Activated naive CD4-positive, alpha-beta T cell treated with anti-CD3 and anti-CD28 coated beads, Interleukin-2, amount 50 U/mL, for 24 hours (primary cell): ENCODE measurements around the gene MGAT5.
A peak's percentile ranks its signal among the peaks of the same experiment; 100 is the strongest.

Experiments used
- H3K27ac Mint-ChIP-seq: one replicate; pipeline ENCODE4 v1.8.0; 2021; ENCODE audit warnings: mild to moderate bottlenecking, mixed read lengths
- H3K27me3 Mint-ChIP-seq: one replicate; pipeline ENCODE4 v1.8.0; 2021; ENCODE audit warnings: mixed read lengths
- H3K36me3 Mint-ChIP-seq: one replicate; pipeline ENCODE4 v1.8.0; 2021; ENCODE audit warnings: mixed read lengths
- H3K4me1 Mint-ChIP-seq: one replicate; pipeline ENCODE4 v1.8.0; 2021; ENCODE audit warnings: mixed read lengths
- H3K4me3 Mint-ChIP-seq: one replicate; pipeline ENCODE4 v1.8.0; 2021; ENCODE audit warnings: mild to moderate bottlenecking, mixed read lengths
- H3K9me3 Mint-ChIP-seq: one replicate; pipeline ENCODE4 v1.8.0; 2021; ENCODE audit warnings: mixed read lengths

Gene MGAT5

GRCh38 chr2:134440336-134440909, 186.6 kb downstream of the MGAT5 start:
- H3K9me3 Mint-ChIP-seq, result no peaks in the 10 kb centered on the region
- peaks cover 5% of the 10 kb centered on the region for H3K36me3 Mint-ChIP-seq
- no peaks in the 10 kb centered on the region for H3K27me3 Mint-ChIP-seq
- no peak overlapping the region for H3K27ac Mint-ChIP-seq
- no peak overlapping the region for H3K4me3 Mint-ChIP-seq
- H3K4me1 Mint-ChIP-seq, result no peaks in the 10 kb centered on the region

- Mint-ChIP-seq H3K36me3 (peaks cover 6% of the 10 kb centered on the region), H3K27ac (peak overlapping the region; percentile 46), H3K9me3 (no peaks in the 10 kb centered on the region), H3K27me3 (no peaks in the 10 kb centered on the region), H3K4me3 (no peak overlapping the region), H3K4me1 (no peaks in the 10 kb centered on the region)
Measured at GRCh38 chr2:134441153-134441863, 187.4 kb downstream of the MGAT5 start.

- Mint-ChIP-seq H3K36me3 (peaks cover 9% of the 10 kb centered on the region), H3K9me3 (no peaks in the 10 kb centered on the region), H3K4me1 (no peaks in the 10 kb centered on the region), H3K27me3 (no peaks in the 10 kb centered on the region), H3K4me3 (no peak overlapping the region), H3K27ac (peak overlapping the region; percentile 76)
Measured at GRCh38 chr2:134443814-134444480, 190.1 kb downstream of the MGAT5 start.

GRCh38 chr2:134445116-134445515, 191.2 kb downstream of the MGAT5 start:
- peaks cover 2% of the 10 kb centered on the region for H3K4me1 Mint-ChIP-seq
- H3K9me3 Mint-ChIP-seq, result no peaks in the 10 kb centered on the region
- H3K27ac Mint-ChIP-seq, result no peak overlapping the region
- no peaks in the 10 kb centered on the region for H3K27me3 Mint-ChIP-seq
- H3K4me3 Mint-ChIP-seq, result no peak overlapping the region
- peaks cover 9% of the 10 kb centered on the region for H3K36me3 Mint-ChIP-seq

GRCh38 chr2:134445985-134446382, 192.1 kb downstream of the MGAT5 start:
- no peaks in the 10 kb centered on the region for H3K9me3 Mint-ChIP-seq
- H3K27ac Mint-ChIP-seq, result no peak overlapping the region
- no peak overlapping the region for H3K4me3 Mint-ChIP-seq
- peaks cover 6% of the 10 kb centered on the region for H3K4me1 Mint-ChIP-seq
- peaks cover 9% of the 10 kb centered on the region for H3K36me3 Mint-ChIP-seq
- no peaks in the 10 kb centered on the region for H3K27me3 Mint-ChIP-seq

GRCh38 chr2:134446383-134447017, 192.6 kb downstream of the MGAT5 start:
- peaks cover 6% of the 10 kb centered on the region for H3K4me1 Mint-ChIP-seq
- no peaks in the 10 kb centered on the region for H3K27me3 Mint-ChIP-seq
- no peak overlapping the region for H3K4me3 Mint-ChIP-seq
- peak overlapping the region; percentile 30 for H3K27ac Mint-ChIP-seq
- H3K36me3 Mint-ChIP-seq, result peaks cover 9% of the 10 kb centered on the region
- H3K9me3 Mint-ChIP-seq, result no peaks in the 10 kb centered on the region

GRCh38 chr2:134447669-134448068, 193.8 kb downstream of the MGAT5 start:
- no peaks in the 10 kb centered on the region for H3K9me3 Mint-ChIP-seq
- no peak overlapping the region for H3K27ac Mint-ChIP-seq
- peaks cover 6% of the 10 kb centered on the region for H3K4me1 Mint-ChIP-seq
- H3K36me3 Mint-ChIP-seq, result peaks cover 5% of the 10 kb centered on the region
- H3K27me3 Mint-ChIP-seq, result no peaks in the 10 kb centered on the region
- H3K4me3 Mint-ChIP-seq, result no peak overlapping the region

- Mint-ChIP-seq H3K36me3 (peaks cover 5% of the 10 kb centered on the region), H3K4me3 (no peak overlapping the region), H3K27ac (no peak overlapping the region), H3K4me1 (peaks cover 6% of the 10 kb centered on the region), H3K27me3 (no peaks in the 10 kb centered on the region), H3K9me3 (no peaks in the 10 kb centered on the region)
Measured at GRCh38 chr2:134448650-134449049, 194.8 kb downstream of the MGAT5 start.

GRCh38 chr2:134449157-134449556, 195.3 kb downstream of the MGAT5 start:
- H3K27ac Mint-ChIP-seq, result no peak overlapping the region
- H3K4me1 Mint-ChIP-seq, result peaks cover 6% of the 10 kb centered on the region
- no peaks in the 10 kb centered on the region for H3K27me3 Mint-ChIP-seq
- H3K36me3 Mint-ChIP-seq, result peaks cover 5% of the 10 kb centered on the region
- H3K9me3 Mint-ChIP-seq, result no peaks in the 10 kb centered on the region
- H3K4me3 Mint-ChIP-seq, result no peak overlapping the region

GRCh38 chr2:134449751-134450513, 196.1 kb downstream of the MGAT5 start:
- Mint-ChIP-seq H3K27ac (no peak overlapping the region), H3K36me3 (peaks cover 5% of the 10 kb centered on the region), H3K4me3 (no peak overlapping the region), H3K4me1 (peaks cover 6% of the 10 kb centered on the region), H3K9me3 (no peaks in the 10 kb centered on the region), H3K27me3 (no peaks in the 10 kb centered on the region)

- Mint-ChIP-seq H3K36me3 (peaks cover 3% of the 10 kb centered on the region), H3K4me1 (peaks cover 6% of the 10 kb centered on the region), H3K4me3 (no peak overlapping the region), H3K27ac (no peak overlapping the region), H3K9me3 (no peaks in the 10 kb centered on the region), H3K27me3 (no peaks in the 10 kb centered on the region)
Measured at GRCh38 chr2:134451347-134451630, 197.4 kb downstream of the MGAT5 start.

- H3K27ac Mint-ChIP-seq, result no peak overlapping the region
- no peak overlapping the region for H3K4me3 Mint-ChIP-seq
- H3K9me3 Mint-ChIP-seq, result no peaks in the 10 kb centered on the region
- H3K36me3 Mint-ChIP-seq, result peaks cover 3% of the 10 kb centered on the region
- peaks cover 6% of the 10 kb centered on the region for H3K4me1 Mint-ChIP-seq
- no peaks in the 10 kb centered on the region for H3K27me3 Mint-ChIP-seq
Measured at GRCh38 chr2:134452042-134452733, 198.3 kb downstream of the MGAT5 start.

GRCh38 chr2:134453476-134453875, 199.6 kb downstream of the MGAT5 start:
- H3K4me3 Mint-ChIP-seq, result no peak overlapping the region
- no peaks in the 10 kb centered on the region for H3K9me3 Mint-ChIP-seq
- peaks cover 6% of the 10 kb centered on the region for H3K4me1 Mint-ChIP-seq
- no peaks in the 10 kb centered on the region for H3K27me3 Mint-ChIP-seq
- H3K36me3 Mint-ChIP-seq, result no peaks in the 10 kb centered on the region
- H3K27ac Mint-ChIP-seq, result no peak overlapping the region

GRCh38 chr2:134453973-134454372, 200.1 kb downstream of the MGAT5 start:
- no peaks in the 10 kb centered on the region for H3K9me3 Mint-ChIP-seq
- H3K4me3 Mint-ChIP-seq, result no peak overlapping the region
- H3K4me1 Mint-ChIP-seq, result peaks cover 6% of the 10 kb centered on the region
- no peaks in the 10 kb centered on the region for H3K27me3 Mint-ChIP-seq
- no peak overlapping the region for H3K27ac Mint-ChIP-seq
- no peaks in the 10 kb centered on the region for H3K36me3 Mint-ChIP-seq

GRCh38 chr2:134454426-134454825, 200.6 kb downstream of the MGAT5 start:
- Mint-ChIP-seq H3K4me1 (peaks cover 6% of the 10 kb centered on the region), H3K4me3 (no peak overlapping the region), H3K9me3 (no peaks in the 10 kb centered on the region), H3K36me3 (no peaks in the 10 kb centered on the region), H3K27ac (no peak overlapping the region), H3K27me3 (no peaks in the 10 kb centered on the region)
